Putamen (tissue), 1 donor: ENCODE measurements around the gene AGRN.
A peak's percentile ranks its signal among the peaks of the same experiment; 100 is the strongest.
"Not testable (repeated sequence)": the region's sequence is repeated elsewhere in the genome, so short reads cannot be mapped to it uniquely, and the experiment has no call there.

Source experiments
- DNase-seq: peaks from one replicate; pipeline ENCODE4 v3.0.0-alpha.2; 2016; ENCODE audit warnings: low spot score

Gene AGRN

GRCh38 chr1:1021010-1021919 is 1.3 kb downstream of the AGRN start:
- no peak for DNase-seq

- no peak for DNase-seq
These were observed 2.0 kb downstream of the AGRN start for GRCh38 chr1:1021920-1022259.

GRCh38 chr1:1022302-1023009 is 2.5 kb downstream of the AGRN start:
- DNase-seq: no peak

GRCh38 chr1:1023700-1024099 is 3.8 kb downstream of the AGRN start:
- DNase-seq: no peak

- DNase-seq: no peak
These were observed 4.3 kb downstream of the AGRN start for GRCh38 chr1:1024149-1024770.

GRCh38 chr1:1024771-1025699 is 5.1 kb downstream of the AGRN start:
- no peak for DNase-seq

GRCh38 chr1:1025730-1026129 is 5.8 kb downstream of the AGRN start:
- no peak for DNase-seq

- no peak for DNase-seq
These were observed 6.9 kb downstream of the AGRN start for GRCh38 chr1:1026599-1027413.

- no peak for DNase-seq
These were observed 7.9 kb downstream of the AGRN start for GRCh38 chr1:1027791-1028190.

- not testable (repeated sequence) for DNase-seq
These were observed 11.1 kb downstream of the AGRN start for GRCh38 chr1:1030867-1031658.

GRCh38 chr1:1031659-1032235 is 11.8 kb downstream of the AGRN start:
- DNase-seq: no peak

- no peak for DNase-seq
These were observed 12.5 kb downstream of the AGRN start for GRCh38 chr1:1032424-1032823.

- DNase-seq: peak; percentile 88
These were observed 13.2 kb downstream of the AGRN start for GRCh38 chr1:1033009-1033587.

- DNase-seq: no peak
These were observed 14.0 kb downstream of the AGRN start for GRCh38 chr1:1033731-1034438.

- DNase-seq: no peak
These were observed 14.5 kb downstream of the AGRN start for GRCh38 chr1:1034439-1034781.

GRCh38 chr1:1035291-1035943 is 15.5 kb downstream of the AGRN start:
- no peak for DNase-seq

GRCh38 chr1:1037366-1038327 is 17.7 kb downstream of the AGRN start:
- no peak for DNase-seq
